CD4-positive, alpha-beta T cell treated with Interleukin-4 for 1 hour (primary cell): Measurements from ENCODE around the gene PLAAT3.
"Not testable (repeated sequence)": the region's sequence is repeated elsewhere in the genome, so short reads cannot be mapped to it uniquely, and the experiment has no call there.

Experiments
- DNase-seq, 2 donors: peaks; one replicate each; pipeline ENCODE4 v3.0.0-alpha.2; 2020 to 2022

Gene PLAAT3

GRCh38 chr11:63535734-63536133, 78.5 kb downstream of the PLAAT3 start:
- peak in 1 of 2 donors; percentile 46 for DNase-seq

DNA sequence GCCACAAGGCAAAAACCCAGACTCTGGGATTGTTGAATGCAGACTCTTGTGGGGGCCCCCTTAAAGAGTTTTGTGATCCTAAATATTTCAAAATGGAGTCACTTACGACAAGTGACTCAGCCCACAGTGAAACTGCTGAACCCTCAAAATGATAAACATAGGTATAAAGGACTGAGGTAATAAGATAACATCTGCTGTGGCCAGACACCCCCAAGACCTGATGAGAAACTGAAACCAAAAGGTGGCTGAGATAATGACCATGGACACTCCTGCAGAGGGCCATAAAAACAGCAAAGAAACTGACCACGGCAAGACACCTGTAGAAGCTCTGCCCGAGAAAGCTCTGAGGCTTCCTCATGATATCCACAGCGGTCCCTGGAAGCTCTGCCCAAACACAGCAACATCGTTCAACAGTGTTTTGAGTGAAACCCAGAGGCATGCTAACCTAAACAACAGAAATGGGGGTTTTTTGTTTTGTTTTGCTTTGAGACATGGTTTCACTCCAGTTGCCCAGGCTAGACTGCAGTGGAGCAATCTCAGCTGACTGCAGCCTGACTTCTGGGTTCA, 79.3 kb downstream of the PLAAT3 start:
- DNase-seq: peak in 1 of 2 donors; percentile 50

DNA sequence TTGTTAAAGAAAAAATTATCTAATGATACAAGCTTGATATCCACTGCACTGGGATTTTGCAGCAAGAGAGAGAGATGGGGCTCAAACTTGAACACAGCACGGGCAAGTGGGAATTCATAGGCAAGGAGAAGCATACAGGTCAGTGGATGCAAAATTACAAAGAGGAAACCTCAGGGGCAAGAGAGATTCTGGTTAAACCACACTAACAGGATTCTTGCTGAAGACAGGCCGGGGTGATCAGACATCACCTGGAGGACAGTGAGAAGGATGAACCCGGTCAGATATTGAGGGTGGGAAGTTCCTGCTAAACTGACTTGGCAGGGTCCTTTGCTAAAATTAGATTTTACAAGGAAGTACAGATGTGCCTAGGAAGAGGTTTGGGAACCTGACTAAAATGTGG, 80.2 kb downstream of the PLAAT3 start:
- no peak for DNase-seq

DNA sequence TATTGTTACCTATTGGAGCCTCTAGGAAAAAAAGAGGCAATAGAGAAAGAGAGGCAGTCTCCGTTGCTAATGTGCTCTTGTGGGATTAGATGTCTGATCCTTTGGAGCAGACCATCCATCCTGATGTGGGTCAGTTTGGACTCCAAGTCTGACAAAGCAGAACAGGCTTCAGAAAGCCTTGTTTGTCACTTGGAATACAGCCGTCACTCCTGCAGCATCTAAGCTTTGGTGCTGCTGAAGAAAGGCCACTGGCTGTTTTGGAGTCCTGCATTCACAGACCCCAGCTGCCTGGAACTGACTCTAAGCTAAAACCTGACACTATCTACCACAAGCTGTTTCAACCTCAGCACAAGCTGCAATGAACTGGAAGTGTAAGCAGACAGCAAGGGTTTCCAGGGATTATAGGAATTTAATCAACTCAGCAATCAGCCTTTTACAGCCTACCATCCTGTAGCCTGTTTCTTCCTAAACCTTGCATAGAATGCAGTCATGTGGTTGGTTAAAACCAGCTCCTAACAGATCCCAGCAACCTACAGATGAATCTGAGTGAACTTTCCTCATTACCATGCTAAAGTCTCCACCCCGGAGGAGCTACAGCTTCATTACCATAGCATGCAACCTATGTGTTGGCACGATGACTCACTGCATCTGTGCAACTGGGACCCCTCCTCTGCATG, 81.3 kb downstream of the PLAAT3 start:
- DNase-seq: no peak

DNA sequence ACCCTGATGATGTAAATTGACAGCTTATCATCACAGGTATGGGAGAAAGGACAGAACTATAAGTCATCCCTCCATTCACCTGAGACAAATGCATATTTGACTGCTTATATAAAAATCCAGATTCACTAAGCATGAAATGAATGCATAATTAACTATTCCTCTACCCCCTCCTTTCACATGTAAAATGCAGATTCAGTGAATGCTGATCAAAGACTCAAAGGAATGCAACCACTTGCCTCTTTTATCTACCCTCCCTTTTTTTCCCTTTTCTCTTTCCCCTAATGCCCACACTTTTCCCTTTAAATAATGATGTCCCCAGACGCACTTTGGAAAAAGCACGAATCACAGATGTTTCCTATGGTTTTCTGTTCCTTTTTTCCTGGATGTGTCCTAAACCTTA, 82.1 kb downstream of the PLAAT3 start:
- DNase-seq: no peak

- DNase-seq: peak; percentile 80 to 88
Observed at GRCh38 chr11:63531074-63531792, 83.0 kb downstream of the PLAAT3 start.

- no peak for DNase-seq
Observed at GRCh38 chr11:63530021-63530420, 84.2 kb downstream of the PLAAT3 start.

- DNase-seq: not testable (repeated sequence)
Observed at GRCh38 chr11:63529373-63529772, 84.9 kb downstream of the PLAAT3 start.

GRCh38 chr11:63528729-63529278, 85.4 kb downstream of the PLAAT3 start:
- DNase-seq: not testable (repeated sequence)

GRCh38 chr11:63528156-63528555, 86.1 kb downstream of the PLAAT3 start:
- not testable (repeated sequence) for DNase-seq

- DNase-seq: no peak
Observed at GRCh38 chr11:63527667-63528066, 86.6 kb downstream of the PLAAT3 start.
